Spinal cord (tissue), 10 donors: ENCODE data around the gene OPN1MW. TPM values are rescaled to one million over a fixed set of nuclear protein-coding genes. Genes with fewer than 3 reads are reported as not detected.
"Not testable (repeated sequence)": the region's sequence is repeated elsewhere in the genome, so short reads cannot be mapped to it uniquely, and the experiment has no call there.

ENCODE experiments used
- DNase-seq, 6 donors: peaks; one replicate each; pipeline versions ENCODE4 v3.0.0 to v3.0.0-alpha.2; 2013 to 2015; ENCODE audit warnings: low spot score in 6 of 6, low read depth in 4 of 6
- H3K27ac ChIP-seq: one replicate; pipeline ENCODE4 v1.5.1; 2013; ENCODE audit warnings: low read depth, low read length, control low read depth
- H3K27me3 ChIP-seq: one replicate; pipeline ENCODE4 v1.6.1; 2013; ENCODE audit warnings: low read length; ENCODE audit not compliant: control insufficient read depth, insufficient read depth
- H3K36me3 ChIP-seq: one replicate; pipeline ENCODE4 v1.6.1; 2013; ENCODE audit warnings: low read length; ENCODE audit not compliant: control insufficient read depth, insufficient read depth
- H3K4me1 ChIP-seq: one replicate; pipeline ENCODE4 v1.6.1; 2013; ENCODE audit warnings: low read length; ENCODE audit not compliant: control insufficient read depth, insufficient read depth
- H3K4me3 ChIP-seq: one replicate; pipeline ENCODE4 v1.5.1; 2013; ENCODE audit warnings: low read depth, low read length, control low read depth
- H3K9me3 ChIP-seq: one replicate; pipeline ENCODE4 v1.6.1; 2013; ENCODE audit warnings: low read length; ENCODE audit not compliant: control insufficient read depth, insufficient read depth
- WGBS: methylation state at CpG from one replicate; pipeline ENCODE4 v1.1.5; 2013; ENCODE audit warnings: missing lambda C conversion rate; ENCODE audit not compliant: insufficient coverage; 5-methylcytosine and 5-hydroxymethylcytosine counted together
- polyA plus RNA-seq, 2 donors: library from polyadenylated mRNA; unstranded; fragments of 120-200 nt; gene quantifications; one replicate each; pipeline ENCODE4 v1.2.1, GENCODE V29; 2013; ENCODE audit not compliant: insufficient read length in 2 of 2
- total RNA-seq, 2 donors: library from RNA; depleted of rRNA in 1 of 2; stranded (reverse); fragments of 120-200 nt in 1 of 2; fragments of >200 nt in 1 of 2; gene quantifications; one replicate each; pipeline versions ENCODE4 v1.2.3 to v1.2.4, GENCODE V29; 2013 to 2014
- donor health status: healthy.

The OPN1MW gene
- total and polyA plus RNA-seq, 4 donors = not detected

DNA sequence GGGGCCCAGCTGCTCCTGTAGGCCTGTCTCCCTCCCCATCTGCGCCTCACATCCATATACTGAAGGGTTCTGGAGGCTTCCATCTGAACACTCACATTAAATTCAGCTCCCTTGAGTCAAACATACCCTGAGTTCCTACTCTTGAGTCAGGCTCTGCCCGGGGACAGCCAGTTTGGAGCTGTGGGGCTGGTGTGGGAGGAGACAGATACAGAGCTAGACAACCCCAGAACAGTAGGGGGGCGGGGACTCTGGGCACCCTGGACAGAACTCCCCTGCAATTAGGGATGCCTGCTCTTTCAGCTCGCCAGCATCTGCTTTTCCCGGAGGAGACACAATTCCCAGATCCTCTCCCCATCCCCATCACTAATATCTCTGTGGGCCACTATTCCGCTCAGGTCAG, 31.4 kb upstream of the OPN1MW start:
- H3K27ac ChIP-seq, H3K9me3 ChIP-seq, H3K4me3 ChIP-seq, H3K4me1 ChIP-seq, H3K27me3 ChIP-seq, H3K36me3 ChIP-seq, DNase-seq: not testable (repeated sequence)
- no CpG with 5 or more reads among the region's 6 CpGs for WGBS

DNA sequence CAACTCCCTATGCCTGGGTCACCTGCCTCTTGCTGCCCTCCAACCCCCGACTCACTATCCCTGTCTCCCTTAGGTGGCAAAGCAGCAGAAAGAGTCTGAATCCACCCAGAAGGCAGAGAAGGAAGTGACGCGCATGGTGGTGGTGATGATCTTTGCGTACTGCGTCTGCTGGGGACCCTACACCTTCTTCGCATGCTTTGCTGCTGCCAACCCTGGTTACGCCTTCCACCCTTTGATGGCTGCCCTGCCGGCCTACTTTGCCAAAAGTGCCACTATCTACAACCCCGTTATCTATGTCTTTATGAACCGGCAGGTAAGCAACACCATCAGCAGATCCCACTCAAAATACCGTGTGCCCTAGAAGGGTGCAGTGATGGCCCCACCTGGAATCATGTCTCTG, 26.2 kb upstream of the OPN1MW start:
- H3K4me3 ChIP-seq, H3K9me3 ChIP-seq, DNase-seq, H3K27ac ChIP-seq, H3K36me3 ChIP-seq, H3K4me1 ChIP-seq, H3K27me3 ChIP-seq: not testable (repeated sequence)
- WGBS = 100% methylated on average over 5 of the region's 11 CpGs

DNA sequence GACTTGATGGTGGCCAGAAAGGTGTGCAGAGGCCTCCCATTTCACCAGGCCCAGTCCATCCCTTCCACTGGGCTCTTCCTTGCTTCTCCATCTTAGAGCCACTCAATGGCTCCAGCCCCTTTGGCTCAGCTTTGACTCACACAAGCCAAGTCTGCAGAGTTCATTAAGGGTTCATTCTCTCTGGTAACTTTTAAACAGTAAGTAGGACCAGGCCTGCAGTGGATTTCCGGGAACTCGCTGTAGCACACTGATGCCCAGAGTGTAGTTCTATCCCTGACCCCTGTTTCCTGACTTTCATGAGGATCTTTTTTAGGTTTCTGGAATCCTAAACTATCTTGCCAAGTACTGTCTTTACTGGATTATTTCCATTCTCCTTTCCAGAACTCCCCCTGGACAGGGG, 25.2 kb upstream of the OPN1MW start:
- H3K9me3 ChIP-seq, H3K4me1 ChIP-seq, DNase-seq, H3K27ac ChIP-seq, H3K27me3 ChIP-seq, H3K4me3 ChIP-seq, H3K36me3 ChIP-seq: not testable (repeated sequence)
- WGBS = no CpG with 5 or more reads among the region's 2 CpGs

DNA sequence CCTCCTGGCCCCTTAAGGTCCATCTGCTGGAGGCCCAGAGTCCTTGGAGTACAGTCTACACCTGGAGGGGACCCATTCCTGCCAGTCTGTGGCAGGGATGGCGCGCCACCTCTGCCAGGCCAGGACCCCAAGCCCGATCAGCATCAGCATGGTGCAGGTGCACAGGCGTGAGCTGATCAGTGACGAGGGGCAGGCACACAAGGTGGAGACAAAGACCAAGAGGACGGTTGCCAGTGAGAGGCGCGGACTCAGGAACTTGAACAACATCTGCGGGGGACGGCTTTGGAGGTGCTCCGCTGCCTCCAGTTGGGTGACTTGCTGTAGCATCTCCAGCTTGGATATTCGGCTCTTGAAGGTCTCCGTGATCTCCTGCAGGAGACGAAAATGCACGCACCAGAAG, 23.1 kb upstream of the OPN1MW start:
- WGBS = no CpG with 5 or more reads among the region's 15 CpGs

DNA sequence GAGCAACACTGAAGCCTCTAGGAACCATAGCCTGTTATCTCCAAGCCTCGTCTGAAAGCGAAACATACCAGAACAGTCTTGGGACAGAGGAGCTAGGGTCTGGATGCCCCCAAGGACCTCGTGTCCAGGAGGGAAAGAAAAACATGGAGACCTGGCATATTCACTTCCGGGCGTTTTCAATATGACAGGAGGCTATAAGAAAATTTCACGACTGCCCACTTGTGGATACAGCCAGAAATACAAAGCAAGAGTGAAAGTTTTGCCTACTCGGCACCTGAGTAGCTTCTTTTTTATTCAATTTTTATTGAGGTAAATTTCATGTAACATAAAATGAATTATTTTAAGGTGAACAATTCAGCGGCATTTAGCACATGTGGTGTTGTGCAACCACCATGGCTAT, 17.5 kb upstream of the OPN1MW start:
- not testable (repeated sequence) for H3K27ac ChIP-seq, H3K9me3 ChIP-seq, DNase-seq, H3K27me3 ChIP-seq, H3K4me3 ChIP-seq, H3K36me3 ChIP-seq, H3K4me1 ChIP-seq
- no CpG with 5 or more reads among the region's 8 CpGs for WGBS

More for the DNA sequence above, 23.1 kb upstream of the OPN1MW start:
- not testable (repeated sequence) for DNase-seq, H3K27me3 ChIP-seq, H3K4me3 ChIP-seq, H3K9me3 ChIP-seq, H3K27ac ChIP-seq, H3K36me3 ChIP-seq, H3K4me1 ChIP-seq

DNA sequence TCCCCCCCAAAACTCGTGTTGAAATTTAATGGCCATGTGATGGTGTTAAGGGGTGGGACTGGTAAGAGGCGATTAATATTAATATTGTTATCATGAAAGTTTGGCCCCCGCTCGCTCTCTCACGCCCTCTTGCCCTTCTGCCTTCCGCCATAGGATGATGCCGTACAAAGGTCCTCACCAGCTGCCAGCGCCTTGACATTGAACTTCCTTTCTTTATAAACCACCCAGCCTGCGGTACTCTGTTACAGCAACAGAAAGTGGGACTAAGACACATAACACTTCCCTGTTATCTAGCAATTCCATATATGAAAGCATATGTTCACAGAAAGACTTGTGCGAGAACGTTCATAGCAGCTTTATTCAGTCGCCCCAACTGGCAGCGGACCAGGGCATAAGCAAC, 14.0 kb upstream of the OPN1MW start:
- not testable (repeated sequence) for H3K36me3 ChIP-seq, H3K27ac ChIP-seq, H3K4me1 ChIP-seq, H3K9me3 ChIP-seq, H3K27me3 ChIP-seq, DNase-seq, H3K4me3 ChIP-seq
- whole genome bisulfite sequencing = no CpG with 5 or more reads among the region's 13 CpGs

DNA sequence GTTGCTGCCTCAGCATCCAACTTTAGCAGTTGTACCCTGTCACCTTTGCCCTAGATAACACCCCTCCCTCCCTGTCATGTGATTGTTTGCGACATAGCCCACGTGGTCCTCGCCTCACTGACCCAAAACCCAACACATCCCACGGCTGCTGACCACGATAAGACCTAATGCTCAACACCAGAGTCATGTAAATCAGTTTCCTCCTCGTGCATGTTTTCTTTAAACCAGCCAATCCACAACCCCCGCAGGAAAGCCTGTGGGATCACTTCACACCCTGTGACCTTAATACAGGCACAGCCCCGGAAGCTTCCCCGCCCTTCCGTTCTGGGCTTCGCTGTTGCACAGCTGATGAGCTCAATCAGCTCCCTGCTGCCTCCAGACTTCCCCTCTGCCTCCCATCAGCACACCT, 9.9 kb upstream of the OPN1MW start:
- no CpG with 5 or more reads among the region's 11 CpGs for WGBS

DNA sequence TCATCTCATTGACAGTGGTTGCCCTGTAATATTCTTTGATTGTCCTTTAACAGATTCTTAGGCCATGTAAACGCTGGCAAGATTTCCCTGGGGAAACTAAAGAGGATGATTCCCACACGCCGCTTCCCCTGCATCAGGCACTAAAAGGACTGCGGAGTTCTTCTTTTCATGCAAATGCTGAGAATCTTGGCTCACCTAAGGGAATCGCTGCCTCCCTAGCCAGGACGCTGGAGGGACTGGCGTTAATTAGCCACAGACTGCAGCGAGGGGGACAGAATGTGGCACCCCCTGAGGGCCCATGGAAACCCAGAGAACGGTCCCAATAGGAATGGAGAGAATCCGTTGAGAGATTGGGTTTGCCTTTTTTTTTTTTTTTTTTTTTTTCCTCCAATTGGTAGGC, 8.0 kb upstream of the OPN1MW start:
- H3K4me3 ChIP-seq, H3K4me1 ChIP-seq, H3K36me3 ChIP-seq, H3K27ac ChIP-seq, H3K9me3 ChIP-seq, DNase-seq, H3K27me3 ChIP-seq: not testable (repeated sequence)
- WGBS = no CpG with 5 or more reads among the region's 10 CpGs

More for the DNA sequence above, 9.9 kb upstream of the OPN1MW start:
- H3K4me3 ChIP-seq, H3K4me1 ChIP-seq, H3K27ac ChIP-seq, DNase-seq, H3K27me3 ChIP-seq, H3K36me3 ChIP-seq, H3K9me3 ChIP-seq: not testable (repeated sequence)

DNA sequence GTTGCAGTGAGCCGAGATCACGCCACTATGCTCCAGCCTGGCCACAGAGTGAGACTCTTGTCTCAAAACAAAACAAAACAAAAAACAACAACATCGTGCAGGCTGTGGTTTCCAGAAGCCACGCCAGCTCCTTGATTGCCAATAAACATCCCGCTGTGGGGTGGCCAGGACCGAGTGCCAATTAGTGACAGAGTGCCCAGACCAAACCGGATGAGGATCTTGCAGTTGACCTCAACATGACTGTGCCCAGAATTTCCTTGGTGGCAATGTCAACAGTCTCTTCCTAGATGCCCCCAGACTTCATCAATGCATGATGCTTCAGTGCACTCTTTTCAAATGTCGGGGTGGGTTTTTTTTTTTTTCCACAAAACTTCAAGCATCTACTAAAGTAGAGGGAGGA, 1.4 kb downstream of the OPN1MW start:
- not testable (repeated sequence) for H3K36me3 ChIP-seq, H3K27me3 ChIP-seq, H3K27ac ChIP-seq, H3K4me3 ChIP-seq, H3K4me1 ChIP-seq, H3K9me3 ChIP-seq, DNase-seq
- no CpG with 5 or more reads among the region's 8 CpGs for WGBS

DNA sequence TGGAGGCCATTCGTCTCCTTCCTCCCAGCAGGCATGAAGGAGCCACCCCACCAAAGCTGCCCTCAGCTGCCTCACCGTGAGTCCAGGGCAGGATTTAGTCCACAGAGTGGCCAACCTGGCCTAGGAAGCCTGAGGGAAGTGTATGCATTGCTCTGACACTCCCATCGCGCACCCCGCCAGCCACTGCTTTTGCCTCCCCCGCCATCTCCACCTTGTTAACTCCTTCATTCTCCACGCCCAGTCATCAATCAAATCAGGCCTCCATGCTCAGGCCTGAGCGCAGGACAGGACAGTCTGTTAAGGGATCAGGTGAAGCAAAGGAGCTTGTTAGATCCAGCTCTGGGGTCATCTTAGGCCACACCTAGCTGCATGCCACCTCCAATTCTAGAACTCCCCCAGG, 10.4 kb downstream of the OPN1MW start:
- not testable (repeated sequence) for H3K27ac ChIP-seq, DNase-seq, H3K36me3 ChIP-seq, H3K4me1 ChIP-seq, H3K9me3 ChIP-seq, H3K4me3 ChIP-seq, H3K27me3 ChIP-seq
- no CpG with 5 or more reads among the region's 8 CpGs for WGBS

DNA sequence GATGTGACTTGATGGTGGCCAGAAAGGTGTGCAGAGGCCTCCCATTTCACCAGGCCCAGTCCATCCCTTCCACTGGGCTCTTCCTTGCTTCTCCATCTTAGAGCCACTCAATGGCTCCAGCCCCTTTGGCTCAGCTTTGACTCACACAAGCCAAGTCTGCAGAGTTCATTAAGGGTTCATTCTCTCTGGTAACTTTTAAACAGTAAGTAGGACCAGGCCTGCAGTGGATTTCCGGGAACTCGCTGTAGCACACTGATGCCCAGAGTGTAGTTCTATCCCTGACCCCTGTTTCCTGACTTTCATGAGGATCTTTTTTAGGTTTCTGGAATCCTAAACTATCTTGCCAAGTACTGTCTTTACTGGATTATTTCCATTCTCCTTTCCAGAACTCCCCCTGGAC, 11.9 kb downstream of the OPN1MW start:
- WGBS = no CpG with 5 or more reads among the region's 2 CpGs
- H3K27ac ChIP-seq, H3K4me3 ChIP-seq, H3K4me1 ChIP-seq, H3K36me3 ChIP-seq, H3K9me3 ChIP-seq, H3K27me3 ChIP-seq, DNase-seq: not testable (repeated sequence)
